OCI-M1 (cell line): ENCODE results near the gene GUK1.

Experiments
- DNase-seq: peaks from one replicate; lab custom pipeline; 2025; lab: John Stamatoyannopoulos, UW

Gene GUK1

DNA sequence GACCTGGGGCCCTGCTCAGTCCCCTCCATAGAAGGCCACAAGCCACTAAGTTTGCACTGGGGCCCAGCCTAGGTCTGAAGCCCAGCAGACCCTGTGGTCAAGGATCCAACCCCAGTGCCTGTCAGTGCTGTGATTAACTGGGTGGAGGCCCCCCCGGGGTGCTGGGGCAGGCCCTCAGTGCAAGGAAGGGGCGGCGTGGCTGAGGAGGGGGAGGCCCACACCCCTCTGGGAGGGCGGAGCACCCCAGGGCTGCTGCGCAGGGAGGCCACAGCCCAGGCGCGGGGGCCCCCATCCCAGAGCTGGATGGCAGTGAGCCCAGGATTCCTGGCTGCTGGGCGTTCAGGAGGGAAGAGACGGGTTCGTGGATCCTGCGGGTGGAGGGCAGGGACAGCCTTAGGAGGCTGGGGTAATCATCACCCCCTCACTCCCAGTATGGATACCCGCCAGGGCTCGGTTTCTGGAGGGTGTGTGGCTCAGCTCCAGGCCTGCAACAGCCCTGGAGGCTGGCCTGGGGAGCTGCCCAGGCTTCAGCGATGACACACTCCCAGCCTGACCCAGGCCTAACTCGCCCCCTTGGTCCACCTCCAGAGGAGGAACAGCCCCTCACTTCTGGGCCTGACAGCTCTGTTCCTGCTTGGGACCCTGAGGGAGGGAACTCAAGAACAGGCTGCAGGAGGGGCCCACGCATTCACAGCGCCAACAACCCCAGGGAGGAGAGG lies 10.5 kb downstream of the GUK1 start:
- DNase-seq = no peak

DNA sequence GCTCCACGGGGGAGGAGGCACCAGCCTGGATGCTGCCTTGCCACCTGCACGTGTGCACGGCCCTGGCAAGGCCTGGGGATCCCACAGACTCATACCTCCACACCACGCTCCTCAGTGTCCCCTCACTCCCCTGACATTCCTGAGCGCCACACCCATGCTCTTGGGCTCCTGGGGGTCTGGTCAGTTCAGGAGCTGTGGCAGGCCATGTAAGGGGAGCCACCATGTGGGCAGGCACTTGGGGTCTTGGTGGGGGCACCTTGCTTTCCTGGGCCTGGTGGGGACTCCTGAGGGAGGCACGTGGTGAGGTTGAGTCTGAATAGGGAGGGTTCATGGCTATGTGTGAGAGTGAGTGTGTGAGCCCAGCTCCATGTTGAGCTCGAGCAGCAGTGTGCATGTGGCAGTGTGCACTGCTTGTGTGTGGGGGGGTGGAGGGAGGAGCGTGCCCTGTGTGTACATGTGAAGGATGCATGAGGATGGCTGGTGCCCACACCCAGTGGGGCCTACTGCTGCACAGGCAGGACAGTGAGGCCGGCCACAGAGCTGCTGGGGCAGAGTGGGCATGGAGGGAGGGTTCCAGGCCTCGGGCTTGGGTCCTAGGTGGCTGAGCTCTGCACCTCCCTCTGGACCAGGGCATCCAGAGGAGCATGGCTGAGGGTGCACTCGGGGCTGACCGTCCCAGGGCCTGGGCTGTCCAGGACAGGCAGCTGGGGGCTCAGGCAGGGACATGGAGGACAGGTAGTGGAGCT lies 11.3 kb downstream of the GUK1 start:
- DNase-seq = no peak

DNA sequence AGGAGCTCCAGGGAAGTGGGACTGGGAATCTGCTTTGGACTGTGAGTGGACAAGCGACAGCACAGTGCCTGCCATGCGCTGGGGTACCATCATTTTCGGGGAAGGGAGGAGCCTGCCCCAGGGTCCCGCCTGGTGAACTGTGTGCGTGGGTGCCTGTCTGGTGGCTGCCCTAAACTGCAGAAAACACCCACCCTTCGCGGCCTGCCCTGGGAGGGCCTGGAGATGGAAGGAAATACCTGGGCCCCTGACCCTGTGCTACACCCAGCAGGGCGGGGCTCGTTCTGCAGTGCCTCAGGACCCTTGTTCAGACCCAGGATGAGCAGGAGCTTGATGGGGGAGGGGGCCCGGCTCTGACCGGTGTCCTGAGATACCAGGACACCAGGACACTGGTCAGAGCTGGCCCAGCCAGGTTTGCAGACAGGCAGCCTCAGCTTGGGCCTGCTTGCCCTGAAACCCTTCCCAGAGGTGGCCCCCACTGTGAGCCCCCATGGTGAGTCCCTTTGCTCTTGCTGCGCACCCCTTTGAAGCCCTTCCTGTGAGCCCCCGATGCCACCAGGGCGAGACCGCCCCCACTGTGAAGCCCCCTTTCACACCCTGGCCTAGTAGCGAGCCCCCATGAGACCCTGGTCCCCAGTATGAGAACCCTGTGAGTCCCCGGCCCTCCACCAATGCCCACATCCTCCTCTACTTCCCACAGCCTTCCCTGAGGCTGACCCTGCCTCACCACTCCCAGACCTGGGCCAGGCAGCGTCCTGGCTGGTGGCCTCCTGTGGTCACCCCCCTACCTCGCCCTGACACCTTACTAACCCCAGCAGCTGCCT lies 12.2 kb downstream of the GUK1 start:
- DNase-seq = no peak

DNA sequence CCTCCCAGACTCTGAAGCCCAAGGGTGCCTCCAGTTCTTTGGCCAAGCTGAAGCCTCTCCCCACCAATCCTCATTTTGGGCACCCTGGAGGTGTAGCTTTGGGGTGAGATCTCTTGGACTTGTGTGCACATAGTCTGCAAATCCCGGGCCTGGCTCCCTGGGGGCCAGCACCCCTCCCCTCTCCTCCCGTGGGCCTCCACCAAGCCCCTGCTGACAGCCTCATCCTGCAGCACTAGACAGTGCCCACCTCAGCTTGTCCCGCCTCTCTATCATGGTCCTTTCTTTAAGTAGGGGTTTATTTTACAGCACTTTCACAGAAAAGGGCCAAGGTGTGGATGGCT lies 12.8 kb downstream of the GUK1 start:
- no peak for DNase-seq

DNA sequence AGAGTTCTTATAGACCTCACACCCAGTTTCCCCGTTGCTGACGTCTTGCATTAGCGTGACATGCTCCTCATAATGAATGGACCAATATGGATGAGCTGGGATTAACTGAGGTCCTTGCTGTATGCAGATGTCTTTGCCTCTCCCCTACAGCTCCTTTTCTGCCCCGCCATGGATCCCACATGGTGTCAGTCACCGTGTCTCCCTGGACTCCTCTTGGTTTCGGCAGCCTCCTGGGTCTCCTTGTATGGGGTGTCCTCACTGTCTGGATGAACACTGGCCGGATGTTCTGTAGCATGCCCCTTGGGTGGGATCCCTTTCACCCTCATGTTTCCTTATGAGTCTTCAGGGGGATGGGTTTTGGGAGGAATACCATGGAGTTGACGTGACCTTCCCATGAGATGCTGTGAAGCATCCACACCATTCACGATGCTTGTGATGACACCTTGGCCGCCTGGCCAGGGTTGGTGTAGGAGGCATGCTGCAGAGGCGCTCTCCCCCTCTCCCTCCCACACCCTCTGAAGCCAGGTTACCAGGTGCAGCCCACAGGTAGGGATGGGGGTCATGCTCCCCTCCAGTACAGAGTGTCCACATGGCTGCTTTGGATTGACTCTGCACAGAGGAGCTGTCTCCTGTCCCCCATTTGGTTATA lies 14.1 kb downstream of the GUK1 start:
- no peak for DNase-seq

DNA sequence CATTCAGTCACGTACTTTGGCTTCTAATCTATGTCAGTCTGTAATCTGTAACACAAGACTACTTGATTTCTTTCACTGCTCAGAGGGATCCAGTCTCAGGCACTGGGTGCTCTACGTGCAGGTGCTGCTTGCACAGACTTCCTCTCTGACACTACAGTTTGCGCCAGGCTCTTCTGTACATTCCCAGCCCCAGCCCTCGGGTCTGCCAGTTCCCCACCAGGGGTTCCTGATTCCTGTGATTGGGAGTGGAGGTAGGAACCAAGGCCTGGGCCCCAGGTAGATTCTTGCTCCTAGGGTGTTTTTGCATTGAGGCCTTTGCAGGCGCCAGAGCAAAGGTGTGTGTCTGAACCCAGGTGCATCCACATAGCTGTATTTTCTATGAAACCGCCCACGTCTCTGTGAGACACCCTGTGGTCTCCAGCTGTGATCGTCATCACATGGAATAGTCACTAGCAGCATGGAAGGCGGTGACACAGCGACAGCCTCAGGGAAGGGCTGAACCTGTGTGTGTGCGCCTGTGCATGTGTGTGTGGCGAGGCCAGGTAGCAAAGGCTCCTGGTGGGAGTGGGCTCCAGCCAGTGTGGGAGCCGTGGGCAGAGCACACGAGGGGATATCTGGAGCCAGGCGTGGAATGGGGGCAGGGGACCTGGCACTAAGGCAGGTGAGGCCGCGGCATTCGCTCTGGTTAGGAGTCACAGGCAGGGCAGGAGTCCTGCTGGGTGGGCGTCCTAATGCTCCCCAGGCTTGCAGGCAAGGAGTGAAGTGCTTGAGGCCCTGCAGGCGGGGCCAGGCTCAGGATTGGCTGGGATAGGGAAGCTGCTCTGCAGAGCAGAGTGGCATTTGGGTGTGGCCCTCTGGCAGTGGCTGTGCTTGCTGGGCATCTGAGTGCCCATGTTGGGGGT lies 14.8 kb downstream of the GUK1 start:
- DNase-seq = no peak

DNA sequence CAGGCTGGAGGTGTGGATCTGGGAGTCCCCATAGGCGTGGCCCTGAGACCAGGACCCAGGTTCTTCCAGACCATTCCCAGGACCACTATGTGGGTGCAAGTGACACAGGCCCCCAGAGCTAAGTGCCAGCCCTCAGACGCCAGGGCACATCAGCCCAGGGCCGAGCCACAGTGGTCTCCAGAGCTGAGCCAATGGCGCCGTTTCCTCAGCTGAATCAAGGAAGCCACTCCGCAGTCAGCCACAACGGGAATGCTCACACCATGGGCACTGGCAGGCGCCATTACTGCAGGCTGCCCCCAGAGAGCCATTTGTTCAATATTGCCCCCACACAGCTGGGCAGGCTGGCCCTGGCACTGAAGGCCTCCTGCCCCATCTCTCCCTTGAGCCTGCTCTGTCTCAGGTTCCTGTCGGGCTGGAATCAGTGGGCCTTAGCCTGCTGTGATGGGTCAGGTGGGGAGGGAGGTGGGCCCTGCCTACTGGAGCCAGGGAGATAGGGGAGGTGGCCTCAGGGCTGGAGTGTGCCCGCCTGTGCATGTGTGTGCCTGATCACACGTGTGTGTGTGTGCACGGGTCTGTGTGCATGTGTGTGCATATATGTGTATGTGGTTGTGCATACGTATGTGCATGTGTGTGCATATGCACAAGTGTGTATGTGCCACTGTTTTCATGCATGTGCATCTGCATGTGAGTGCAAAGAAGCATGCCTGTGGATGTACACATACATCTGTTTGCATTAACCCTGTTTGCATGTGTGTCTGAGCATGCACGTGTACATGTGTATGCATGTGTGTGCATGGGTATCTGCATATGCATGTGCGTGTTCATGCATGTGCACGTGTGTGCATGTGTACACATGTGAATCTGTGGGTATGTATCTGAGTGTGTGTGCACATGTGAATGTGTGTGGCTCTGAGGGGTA lies 15.8 kb downstream of the GUK1 start:
- DNase-seq = no peak

DNA sequence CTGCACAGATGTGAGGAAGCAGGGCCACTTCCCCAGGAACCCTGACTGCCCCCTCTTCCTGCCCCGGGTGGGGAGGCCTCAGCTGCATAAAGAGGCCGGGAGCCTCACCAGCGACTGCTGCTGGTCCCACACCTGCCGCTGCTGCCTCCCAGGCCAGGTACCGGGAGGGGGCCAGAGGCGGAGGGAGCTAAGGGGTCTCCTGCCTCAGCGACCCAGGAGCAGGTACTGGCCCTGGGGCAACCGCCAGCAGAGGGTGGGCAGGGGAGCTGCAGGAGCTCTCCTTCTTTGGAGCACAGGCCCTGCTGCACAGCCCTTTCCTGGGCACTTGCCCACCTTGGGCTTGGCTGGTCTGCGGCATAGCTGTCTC lies 16.4 kb downstream of the GUK1 start:
- no peak for DNase-seq

DNA sequence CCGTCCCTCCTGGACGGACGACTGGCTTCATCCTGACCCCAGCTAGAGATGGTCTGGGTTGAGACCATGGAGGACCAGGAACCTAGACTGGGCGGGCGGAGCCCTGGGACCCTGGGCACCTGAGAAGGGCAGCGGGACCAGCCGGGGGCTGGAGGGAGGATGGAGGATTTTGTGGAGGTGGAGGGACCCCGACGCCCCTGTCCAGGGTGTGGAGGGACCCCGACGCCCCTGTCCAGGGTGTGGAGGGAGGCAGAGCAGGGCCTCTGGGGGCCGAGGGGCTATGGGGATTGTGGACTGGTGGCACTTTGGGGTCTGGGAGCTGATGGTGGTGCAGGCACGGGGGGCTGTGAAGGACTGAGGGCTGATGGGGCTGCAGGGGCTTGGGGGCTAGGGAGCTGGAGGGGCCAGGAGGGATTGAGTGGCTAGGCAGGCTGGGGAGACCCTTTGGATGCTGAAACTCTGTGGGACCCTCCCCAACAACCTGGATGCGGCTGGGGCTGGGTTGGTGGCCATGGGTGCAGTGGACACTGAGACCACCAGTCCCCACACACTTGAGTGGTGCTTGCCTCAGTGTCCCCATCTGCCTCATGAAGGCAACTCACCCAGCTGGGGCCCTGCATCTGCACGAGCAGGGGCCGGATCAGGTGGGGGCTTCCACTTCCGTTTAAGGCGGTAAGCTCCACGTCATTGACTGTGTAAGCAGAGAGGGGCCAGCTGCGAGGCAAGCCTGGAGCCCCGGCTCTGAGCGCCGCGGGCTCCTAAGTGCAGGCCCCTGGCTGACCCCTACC lies 17.1 kb downstream of the GUK1 start:
- no peak for DNase-seq

DNA sequence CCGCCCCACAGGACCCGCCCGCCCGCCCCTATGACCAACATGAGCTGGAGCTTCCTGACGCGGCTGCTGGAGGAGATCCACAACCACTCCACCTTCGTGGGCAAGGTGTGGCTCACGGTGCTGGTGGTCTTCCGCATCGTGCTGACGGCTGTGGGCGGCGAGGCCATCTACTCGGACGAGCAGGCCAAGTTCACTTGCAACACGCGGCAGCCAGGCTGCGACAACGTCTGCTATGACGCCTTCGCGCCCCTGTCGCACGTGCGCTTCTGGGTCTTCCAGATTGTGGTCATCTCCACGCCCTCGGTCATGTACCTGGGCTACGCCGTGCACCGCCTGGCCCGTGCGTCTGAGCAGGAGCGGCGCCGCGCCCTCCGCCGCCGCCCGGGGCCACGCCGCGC lies 17.6 kb downstream of the GUK1 start:
- no peak for DNase-seq

DNA sequence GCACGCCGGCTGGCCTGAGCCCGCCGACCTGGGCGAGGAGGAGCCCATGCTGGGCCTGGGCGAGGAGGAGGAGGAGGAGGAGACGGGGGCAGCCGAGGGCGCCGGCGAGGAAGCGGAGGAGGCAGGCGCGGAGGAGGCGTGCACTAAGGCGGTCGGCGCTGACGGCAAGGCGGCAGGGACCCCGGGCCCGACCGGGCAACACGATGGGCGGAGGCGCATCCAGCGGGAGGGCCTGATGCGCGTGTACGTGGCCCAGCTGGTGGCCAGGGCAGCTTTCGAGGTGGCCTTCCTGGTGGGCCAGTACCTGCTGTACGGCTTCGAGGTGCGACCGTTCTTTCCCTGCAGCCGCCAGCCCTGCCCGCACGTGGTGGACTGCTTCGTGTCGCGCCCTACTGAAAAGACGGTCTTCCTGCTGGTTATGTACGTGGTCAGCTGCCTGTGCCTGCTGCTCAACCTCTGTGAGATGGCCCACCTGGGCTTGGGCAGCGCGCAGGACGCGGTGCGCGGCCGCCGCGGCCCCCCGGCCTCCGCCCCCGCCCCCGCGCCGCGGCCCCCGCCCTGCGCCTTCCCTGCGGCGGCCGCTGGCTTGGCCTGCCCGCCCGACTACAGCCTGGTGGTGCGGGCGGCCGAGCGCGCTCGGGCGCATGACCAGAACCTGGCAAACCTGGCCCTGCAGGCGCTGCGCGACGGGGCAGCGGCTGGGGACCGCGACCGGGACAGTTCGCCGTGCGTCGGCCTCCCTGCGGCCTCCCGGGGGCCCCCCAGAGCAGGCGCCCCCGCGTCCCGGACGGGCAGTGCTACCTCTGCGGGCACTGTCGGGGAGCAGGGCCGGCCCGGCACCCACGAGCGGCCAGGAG lies 18.3 kb downstream of the GUK1 start:
- DNase-seq = no peak

DNA sequence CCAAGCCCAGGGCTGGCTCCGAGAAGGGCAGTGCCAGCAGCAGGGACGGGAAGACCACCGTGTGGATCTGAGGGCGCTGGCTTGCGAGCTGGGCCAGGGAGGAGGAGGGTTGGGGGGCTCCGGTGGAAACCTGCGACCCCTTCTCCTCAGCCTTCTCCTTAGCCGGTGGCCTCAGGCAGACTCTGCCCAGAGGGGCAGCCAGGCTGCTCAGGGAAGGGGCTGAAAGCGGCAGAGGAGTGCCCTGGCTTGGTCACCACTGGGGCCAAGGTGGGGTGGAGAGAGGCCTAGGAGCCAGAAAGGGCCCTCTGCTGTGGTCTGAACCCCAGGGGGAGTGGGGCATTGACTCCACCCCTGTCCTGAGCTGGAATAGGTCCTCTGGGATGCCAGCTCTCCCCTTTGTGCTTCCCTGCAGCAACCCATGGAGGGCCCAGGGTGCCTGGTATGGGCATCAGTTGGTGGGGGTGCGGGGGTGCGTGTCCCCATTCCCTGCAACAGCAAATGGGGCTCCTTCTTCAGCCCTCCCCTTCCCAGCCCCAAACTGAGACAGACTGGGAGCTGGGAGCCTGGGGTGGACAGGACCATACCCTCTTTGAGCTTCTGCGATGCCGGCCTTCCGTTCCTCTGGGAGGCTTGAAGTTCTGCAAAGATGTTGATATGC lies 19.1 kb downstream of the GUK1 start:
- no peak for DNase-seq

DNA sequence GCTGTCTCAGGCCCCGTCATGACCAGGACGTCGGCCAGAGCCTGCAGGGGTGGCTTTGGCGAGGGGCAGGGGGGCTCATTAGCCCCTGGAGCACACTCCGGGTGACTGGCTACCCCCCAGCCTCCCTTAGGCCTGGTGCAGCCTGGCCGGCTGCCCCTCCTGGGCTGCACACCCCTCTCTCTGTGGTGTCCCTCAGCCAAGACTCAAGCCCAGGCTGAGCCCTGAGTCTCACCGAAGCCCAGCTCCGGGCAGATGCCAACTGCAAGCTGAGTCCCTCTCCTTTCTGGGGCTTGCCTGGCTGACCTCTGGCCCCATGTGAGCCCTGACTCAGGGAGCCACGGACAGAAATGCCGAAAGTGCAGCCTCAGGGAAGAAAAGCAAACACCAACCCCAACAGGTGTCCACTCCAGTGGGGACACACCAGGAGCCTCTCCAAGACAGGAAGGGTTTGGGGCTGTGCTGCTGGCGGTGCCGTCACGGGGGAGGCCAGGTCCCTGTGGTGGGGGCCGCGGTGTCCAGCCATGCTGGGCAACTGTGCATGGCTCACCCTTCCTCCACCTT lies 20.2 kb downstream of the GUK1 start:
- DNase-seq = no peak

DNA sequence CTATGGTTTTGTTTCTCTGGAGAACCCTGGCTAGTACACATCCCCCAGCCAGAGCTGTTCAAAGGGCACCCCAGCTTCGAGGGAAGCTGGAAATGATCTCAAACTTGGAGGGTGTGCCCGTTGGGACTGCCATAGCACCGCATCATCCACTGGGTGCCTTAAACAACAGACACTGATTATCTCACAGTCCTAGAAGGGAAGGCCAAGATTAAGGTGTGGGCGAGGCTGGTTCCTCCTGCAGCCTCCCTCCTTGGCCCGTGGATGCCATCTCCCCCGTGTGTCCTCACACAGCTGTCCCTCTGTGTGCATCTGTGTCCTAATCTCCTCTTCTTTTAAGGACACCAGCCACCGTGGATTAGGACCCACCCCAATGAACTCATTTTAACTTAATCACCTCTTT lies 21.3 kb downstream of the GUK1 start:
- DNase-seq = no peak

DNA sequence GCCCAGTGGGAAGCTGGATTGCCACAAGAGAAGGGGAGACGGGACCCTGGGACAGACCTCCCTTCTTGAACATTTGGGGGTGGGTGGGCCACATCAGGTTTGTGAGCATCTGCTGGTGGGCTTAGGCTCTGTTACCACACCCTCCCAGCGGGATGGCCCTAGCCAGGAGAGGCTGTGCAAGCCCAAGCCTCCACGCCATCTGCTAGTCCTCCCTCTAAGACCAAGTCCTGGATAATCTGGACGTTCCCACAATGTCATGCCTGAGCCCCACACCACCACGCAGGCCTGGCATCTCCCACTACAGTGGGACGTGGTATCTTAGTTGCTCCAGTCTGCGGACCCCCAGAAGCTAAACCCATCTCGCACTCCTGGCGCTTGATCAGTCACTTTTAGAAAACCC lies 21.8 kb downstream of the GUK1 start:
- no peak for DNase-seq

DNA sequence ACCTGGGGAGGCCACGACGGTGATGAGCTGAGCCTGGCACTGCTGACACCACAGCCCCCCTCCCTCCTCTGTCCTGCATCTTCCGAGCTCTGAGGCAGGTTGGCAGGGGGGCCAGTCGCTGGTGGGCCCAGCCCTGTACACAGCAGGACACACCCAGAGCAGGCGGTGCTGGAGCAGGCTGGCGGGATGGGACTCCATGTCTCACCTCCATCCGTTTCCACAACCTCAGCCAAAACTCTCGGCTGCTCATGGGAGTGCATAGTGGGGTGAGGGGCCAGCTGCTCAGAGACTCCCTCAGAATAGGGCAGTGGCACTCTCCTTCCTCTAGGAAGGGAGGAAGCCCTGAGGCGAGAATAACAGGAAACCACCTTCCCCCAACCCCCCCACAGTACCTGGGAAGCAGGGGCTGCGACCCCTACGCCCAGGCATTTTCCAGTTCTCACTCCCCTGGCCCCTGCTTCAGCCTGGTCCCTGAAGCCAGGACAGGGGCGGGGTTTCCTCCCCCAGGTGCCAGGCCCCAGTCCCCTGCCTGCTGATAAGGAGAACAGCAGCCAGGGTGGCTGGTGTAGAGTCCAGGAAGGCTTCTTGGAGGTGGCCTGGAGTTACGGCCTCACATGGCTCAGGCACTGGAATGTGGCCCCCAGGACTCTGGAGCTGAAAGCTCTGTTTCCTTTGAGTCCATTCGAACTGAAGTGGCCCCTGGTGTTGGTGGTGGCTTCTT lies 22.4 kb downstream of the GUK1 start:
- DNase-seq = no peak
